PFSK-1 (cell line): ENCODE measurements around the gene FAM20C.

Experiments used
- FOXP2 ChIP-seq: optimal IDR thresholded peaks from 2 replicates; pipeline ENCODE3; 2011; ENCODE audit warnings: borderline replicate concordance, control low read depth, inconsistent platforms; ENCODE audit not compliant: insufficient read depth; ENCODE audit errors: extremely low read length, extremely low read depth
- POLR2AphosphoS5 ChIP-seq: IDR thresholded peaks from 2 replicates; pipeline ENCODE4 v1.6.1; 2012; ENCODE audit warnings: low read depth, mild to moderate bottlenecking, control low read depth, low read length, moderate library complexity
- REST ChIP-seq, 2 experiments: IDR thresholded peaks; 2 replicates each; pipeline versions ENCODE4 v1.6.1 to v1.8.0; 2011 to 2012; ENCODE audit warnings: low read depth in 2 of 2, low read length in 2 of 2, control low read depth in 1 of 2, inconsistent platforms in 1 of 2, mild to moderate bottlenecking in 1 of 2, moderate library complexity in 1 of 2; ENCODE audit not compliant: insufficient read depth in 1 of 2
- SIN3A ChIP-seq: IDR thresholded peaks from 2 replicates; pipeline ENCODE4 v1.6.1; 2012; ENCODE audit warnings: mild to moderate bottlenecking, low read length, moderate library complexity, borderline replicate concordance; ENCODE audit not compliant: insufficient read depth
- TAF1 ChIP-seq: IDR thresholded peaks from 2 replicates; pipeline ENCODE4 v1.6.1; 2012; ENCODE audit warnings: low read length, control low read depth, borderline replicate concordance; ENCODE audit not compliant: insufficient read depth

DNA sequence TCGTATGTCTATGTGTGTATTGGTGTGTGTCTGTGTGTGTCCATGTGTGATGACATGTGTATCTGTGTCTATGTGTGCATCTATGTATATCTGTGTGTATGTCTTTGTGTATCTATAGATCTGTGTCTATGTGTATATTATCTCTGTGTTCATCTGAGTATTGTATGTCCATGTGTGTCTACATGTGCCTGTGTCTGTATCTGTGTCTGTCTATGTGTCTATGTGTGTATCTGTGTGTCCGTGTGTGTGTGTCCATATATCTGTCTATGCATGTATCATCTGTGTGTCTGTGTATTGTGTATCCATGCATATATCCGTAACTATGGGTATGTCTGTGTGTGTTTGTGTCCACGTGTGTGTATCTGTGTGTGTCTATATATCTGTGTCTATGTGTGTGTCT, 2.7 kb upstream of the FAM20C start:
- no peak for TF ChIP-seq REST (IDR thresholded peaks at IDR 0.05; ENCODE audit: insufficient read depth in 1 of 2, low read depth in 2 of 2, low read length in 2 of 2)
- TF ChIP-seq SIN3A = no peak
- TF ChIP-seq POLR2AphosphoS5 = no peak
- TF ChIP-seq TAF1 = no peak
- TF ChIP-seq FOXP2 = no peak
